ENCODE results near the gene STX1B. TPM values are rescaled to one million over a fixed set of nuclear protein-coding genes. Genes with fewer than 3 reads are reported as not detected.
"Not testable (repeated sequence)": the region's sequence is repeated elsewhere in the genome, so short reads cannot be mapped to it uniquely, and the experiment has no call there.

STX1B gene
- total and polyA plus RNA-seq, 5 donors: 0.66 to 2.1 (median 1.7) TPM

GRCh38 chr16:31011815-31012214, 1.4 kb upstream of the STX1B start:
- H3K4me1 ChIP-seq (ENCODE audit: control insufficient read depth, insufficient read depth, low read length); H3K4me3 ChIP-seq (ENCODE audit: low read length); H3K27ac ChIP-seq (ENCODE audit: low read length); H3K27me3 ChIP-seq (ENCODE audit: control insufficient read depth, insufficient read depth); H3K9me3 ChIP-seq (ENCODE audit: control insufficient read depth, low read length); ATAC-seq; intact Hi-C loops (cut with DNase I): not testable (repeated sequence)
- WGBS: 81% methylated on average over 7 of the region's 7 CpGs
- peak in 1 of 3 donors; percentile 5 for DNase-seq

- peak in 1 of 3 donors; percentile 21 for DNase-seq
- H3K27ac ChIP-seq (ENCODE audit: low read length): no peak overlapping the region
- H3K4me3 ChIP-seq (ENCODE audit: low read length): no peak overlapping the region
- intact Hi-C loops (cut with DNase I): no loop called here
- no peaks in the 10 kb centered on the region for H3K9me3 ChIP-seq (ENCODE audit: control insufficient read depth, low read length)
- no peaks in the 10 kb centered on the region for H3K27me3 ChIP-seq (ENCODE audit: control insufficient read depth, insufficient read depth)
- no peaks in the 10 kb centered on the region for H3K4me1 ChIP-seq (ENCODE audit: control insufficient read depth, insufficient read depth, low read length)
- 11% methylated on average over 35 of the region's 36 CpGs for WGBS
- peak in 1 of 2 donors; percentile 10 for ATAC-seq
Measured at GRCh38 chr16:31009894-31010584, 399 bp downstream of the STX1B start.

GRCh38 chr16:31009120-31009519, 1.3 kb downstream of the STX1B start:
- no peaks in the 10 kb centered on the region for H3K27me3 ChIP-seq (ENCODE audit: control insufficient read depth, insufficient read depth)

GRCh38 chr16:31008551-31008950, 1.9 kb downstream of the STX1B start:
- intact Hi-C loops (cut with DNase I): no loop called here
- Histone ChIP-seq H3K27ac (ENCODE audit: low read length) (no peak overlapping the region), H3K4me3 (ENCODE audit: low read length) (no peak overlapping the region), H3K4me1 (ENCODE audit: control insufficient read depth, insufficient read depth, low read length) (no peaks in the 10 kb centered on the region), H3K27me3 (ENCODE audit: control insufficient read depth, insufficient read depth) (no peaks in the 10 kb centered on the region), H3K9me3 (ENCODE audit: control insufficient read depth, low read length) (no peaks in the 10 kb centered on the region)
- 89% methylated on average over 5 of the region's 5 CpGs for WGBS
- no peak for ATAC-seq
- no peak for DNase-seq

More at GRCh38 chr16:31009120-31009519, 1.3 kb downstream of the STX1B start:
- no peak overlapping the region for H3K27ac ChIP-seq (ENCODE audit: low read length)
- peak in 1 of 3 donors; percentile 19 for DNase-seq
- ATAC-seq: no peak
- H3K4me3 ChIP-seq (ENCODE audit: low read length): no peak overlapping the region
- WGBS: 83% methylated on average over 7 of the region's 7 CpGs
- intact Hi-C loops (cut with DNase I): no loop called here
- H3K9me3 ChIP-seq (ENCODE audit: control insufficient read depth, low read length): no peaks in the 10 kb centered on the region
- no peaks in the 10 kb centered on the region for H3K4me1 ChIP-seq (ENCODE audit: control insufficient read depth, insufficient read depth, low read length)

- intact Hi-C loops (cut with DNase I): no loop called here
- H3K27me3 ChIP-seq (ENCODE audit: control insufficient read depth, insufficient read depth): no peaks in the 10 kb centered on the region
- no peaks in the 10 kb centered on the region for H3K4me1 ChIP-seq (ENCODE audit: control insufficient read depth, insufficient read depth, low read length)
- ATAC-seq (no peak), DNase-seq (peak in 1 of 3 donors; percentile 9)
- H3K9me3 ChIP-seq (ENCODE audit: control insufficient read depth, low read length): no peaks in the 10 kb centered on the region
- no peak overlapping the region for H3K4me3 ChIP-seq (ENCODE audit: low read length)
- H3K27ac ChIP-seq (ENCODE audit: low read length): no peak overlapping the region
- WGBS: 72% methylated on average over 6 of the region's 6 CpGs
Measured at GRCh38 chr16:31008149-31008548, 2.3 kb downstream of the STX1B start.

- Histone ChIP-seq H3K27me3 (ENCODE audit: control insufficient read depth, insufficient read depth) (no peaks in the 10 kb centered on the region), H3K4me1 (ENCODE audit: control insufficient read depth, insufficient read depth, low read length) (no peaks in the 10 kb centered on the region), H3K4me3 (ENCODE audit: low read length) (no peak overlapping the region), H3K9me3 (ENCODE audit: control insufficient read depth, low read length) (no peaks in the 10 kb centered on the region), H3K27ac (ENCODE audit: low read length) (no peak overlapping the region)
- WGBS: 48% methylated on average over 6 of the region's 6 CpGs
- ATAC-seq: no peak
- DNase-seq: peak in 1 of 3 donors; percentile 14
- intact Hi-C loops (cut with DNase I): no loop called here
Measured at GRCh38 chr16:31007684-31008083, 2.8 kb downstream of the STX1B start.

GRCh38 chr16:31006589-31006988, 3.8 kb downstream of the STX1B start:
- Histone ChIP-seq H3K27me3 (ENCODE audit: control insufficient read depth, insufficient read depth) (no peaks in the 10 kb centered on the region), H3K4me1 (ENCODE audit: control insufficient read depth, insufficient read depth, low read length) (no peaks in the 10 kb centered on the region), H3K4me3 (ENCODE audit: low read length) (no peak overlapping the region), H3K27ac (ENCODE audit: low read length) (no peak overlapping the region), H3K9me3 (ENCODE audit: control insufficient read depth, low read length) (no peaks in the 10 kb centered on the region)
- intact Hi-C loops (cut with DNase I): no loop called here
- no peak for ATAC-seq
- peak in 2 of 3 donors; percentile 22 to 28 for DNase-seq
- 93% methylated on average over 8 of the region's 8 CpGs for WGBS

GRCh38 chr16:31006086-31006385, 4.4 kb downstream of the STX1B start:
- 49% methylated on average over 7 of the region's 7 CpGs for WGBS
- H3K4me3 ChIP-seq (ENCODE audit: low read length): no peak overlapping the region
- no peak for ATAC-seq
- intact Hi-C loops (cut with DNase I): no loop called here
- H3K9me3 ChIP-seq (ENCODE audit: control insufficient read depth, low read length): no peaks in the 10 kb centered on the region
- no peaks in the 10 kb centered on the region for H3K27me3 ChIP-seq (ENCODE audit: control insufficient read depth, insufficient read depth)
- H3K4me1 ChIP-seq (ENCODE audit: control insufficient read depth, insufficient read depth, low read length): no peaks in the 10 kb centered on the region
- peak in 2 of 3 donors; percentile 14 to 17 for DNase-seq
- no peak overlapping the region for H3K27ac ChIP-seq (ENCODE audit: low read length)

GRCh38 chr16:31005350-31006085, 4.9 kb downstream of the STX1B start:
- peak in 1 of 3 donors; percentile 1 for DNase-seq
- no peak for ATAC-seq
- WGBS: 64% methylated on average over 16 of the region's 16 CpGs
- H3K4me3 ChIP-seq (ENCODE audit: low read length): no peak overlapping the region
- H3K4me1 ChIP-seq (ENCODE audit: control insufficient read depth, insufficient read depth, low read length): no peaks in the 10 kb centered on the region
- H3K27me3 ChIP-seq (ENCODE audit: control insufficient read depth, insufficient read depth): no peaks in the 10 kb centered on the region
- intact Hi-C loops (cut with DNase I): no loop called here
- no peaks in the 10 kb centered on the region for H3K9me3 ChIP-seq (ENCODE audit: control insufficient read depth, low read length)
- H3K27ac ChIP-seq (ENCODE audit: low read length): no peak overlapping the region

GRCh38 chr16:31004658-31005057, 5.8 kb downstream of the STX1B start:
- Histone ChIP-seq H3K9me3 (ENCODE audit: control insufficient read depth, low read length) (no peaks in the 10 kb centered on the region), H3K4me1 (ENCODE audit: control insufficient read depth, insufficient read depth, low read length) (no peaks in the 10 kb centered on the region), H3K27me3 (ENCODE audit: control insufficient read depth, insufficient read depth) (no peaks in the 10 kb centered on the region), H3K4me3 (ENCODE audit: low read length) (no peak overlapping the region), H3K27ac (ENCODE audit: low read length) (no peak overlapping the region)
- intact Hi-C loops (cut with DNase I): no loop called here
- DNase-seq (no peak), ATAC-seq (no peak)
- WGBS: 71% methylated on average over 2 of the region's 2 CpGs

GRCh38 chr16:31003744-31004143, 6.7 kb downstream of the STX1B start:
- no peaks in the 10 kb centered on the region for H3K27me3 ChIP-seq (ENCODE audit: control insufficient read depth, insufficient read depth)
- WGBS: 88% methylated on average over 6 of the region's 6 CpGs
- ATAC-seq (no peak), DNase-seq (peak in 1 of 3 donors; percentile 11)
- H3K4me1 ChIP-seq (ENCODE audit: control insufficient read depth, insufficient read depth, low read length): no peaks in the 10 kb centered on the region
- H3K9me3 ChIP-seq (ENCODE audit: control insufficient read depth, low read length): no peaks in the 10 kb centered on the region
- intact Hi-C loops (cut with DNase I): no loop called here
- no peak overlapping the region for H3K27ac ChIP-seq (ENCODE audit: low read length)
- no peak overlapping the region for H3K4me3 ChIP-seq (ENCODE audit: low read length)
